Ovary (tissue), 9 donors: Measurements from ENCODE around the gene SYT2. TPM values are rescaled to one million over a fixed set of nuclear protein-coding genes. Genes with fewer than 3 reads are reported as not detected.

Source experiments
- DNase-seq, 5 donors: peaks; one replicate each; pipeline ENCODE4 v3.0.0-alpha.2; 2019 to 2020
- H3K27ac ChIP-seq, 2 donors: fragments of 200-600 bp; one replicate each; pipeline versions ENCODE4 v1.5.1 to v1.8.0; 2019 to 2022
- H3K27me3 ChIP-seq: fragments of 200-600 bp; one replicate; pipeline ENCODE4 v1.8.0; 2022
- H3K36me3 ChIP-seq: fragments of 200-600 bp; sonication (generic); one replicate; pipeline ENCODE4 v1.5.1; 2019
- H3K4me1 ChIP-seq: one replicate; pipeline ENCODE4 v1.8.1; 2013; ENCODE audit warnings: mild to moderate bottlenecking, moderate library complexity; ENCODE audit not compliant: insufficient read depth
- H3K4me3 ChIP-seq: fragments of 200-600 bp; sonication (generic); one replicate; pipeline ENCODE4 v1.5.1; 2017
- H3K9me3 ChIP-seq, 2 donors: fragments of 200-600 bp in 1 of 2; sonication (generic) in 1 of 2; one replicate each; pipeline versions ENCODE4 v1.5.1 to v1.8.1; 2013 to 2019; ENCODE audit warnings: mild to moderate bottlenecking in 1 of 2, moderate library complexity in 1 of 2
- CTCF ChIP-seq, 3 donors: fragments of 450-650 bp in 2 of 3; fragments of 200-600 bp in 1 of 3; IDR thresholded peaks; one replicate each; pipeline versions ENCODE4 v1.5.1 to v1.8.0; 2016 to 2022; ENCODE audit warnings: antibody characterized with exemption in 3 of 3, mild to moderate bottlenecking in 1 of 3
- EP300 ChIP-seq: sonication (generic); formaldehyde crosslinking; IDR thresholded peaks from one replicate; pipeline ENCODE4 v1.6.1; 2017; ENCODE audit warnings: antibody characterized with exemption
- POLR2A ChIP-seq: fragments of 450-650 bp; IDR thresholded peaks from one replicate; pipeline ENCODE4 v1.6.1; 2017; ENCODE audit warnings: antibody characterized with exemption, mild to moderate bottlenecking, moderate library complexity
- WGBS, 3 donors: extraction: QIAGEN DNeasy Blood & Tissue Kit in 1 of 3; methylation state at CpG; one replicate each; pipeline versions ENCODE4 v1.1.5 to v1.1.7; 2013 to 2017; 5-methylcytosine and 5-hydroxymethylcytosine counted together
- intact Hi-C, 4 donors: fragments of 100-400 bp; cut with DNase I; formaldehyde crosslinking; loops; one replicate each; pipeline versions ENCODE4 v1.11.0 to v1.15.1; 2022 to 2023
- polyA plus RNA-seq, 2 donors: library from polyadenylated mRNA; stranded (reverse); fragments of 200-250 nt in 1 of 2; fragments of 350-450 nt in 1 of 2; fragmentation: Illumina TruSeq in 1 of 2; extraction: RNeasy Lipid Tissue Mini Kit (QIAGEN cat#74804) in 1 of 2; gene quantifications; one replicate each; pipeline ENCODE4 v1.2.3, GENCODE V29; 2013 to 2014
- total RNA-seq, 7 donors: library from RNA; depleted of rRNA in 2 of 7; stranded (reverse); fragments of >200 nt in 2 of 7; fragmentation: NEBNext Ultra II Directional in 3 of 7; extraction: Animal tissue kit (Norgen Biotek cat#: 25700) in 3 of 7; gene quantifications; one replicate each; pipeline versions ENCODE4 v1.1.0 to v1.2.4, GENCODE V29; 2016 to 2023
- donor health status: DM: no; HTN: no; CAD: no; lungs with moderate emphysema.
- donor health status: DM: no; HTN: no; CAD: no.
- donor health status: Bipolar disorder and iron deficiency.
- donor health status: DM: yes; HTN: yes; CAD: no.
- donor health status: DM: no; HTN: no; CAD: no.
- donor health status: DM: yes; HTN: yes; CAD: no.

Gene SYT2
- total and polyA plus RNA-seq, 9 donors, result 0.34 to 5.5 (median 0.57) TPM; not detected in 1

DNA sequence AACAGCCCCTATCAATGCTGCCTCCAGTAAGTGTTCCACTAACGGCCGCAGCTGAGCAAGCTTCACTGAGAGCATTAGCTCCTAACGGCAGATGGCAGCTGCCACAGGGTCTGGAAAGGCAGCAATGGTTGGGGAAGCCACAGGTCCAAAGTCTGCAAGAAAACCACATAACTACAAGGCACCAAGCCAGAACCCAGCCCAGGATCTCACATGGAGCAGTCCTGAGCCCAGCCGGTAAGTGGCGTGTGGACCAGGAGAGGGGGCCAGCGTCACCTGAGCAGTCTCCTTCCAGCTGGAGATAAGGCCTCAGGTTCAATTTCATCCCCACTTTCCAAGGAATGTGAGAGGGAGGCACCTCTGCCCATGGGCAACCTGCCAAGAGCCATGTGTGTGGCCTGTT lies 13.2 kb downstream of the SYT2 start:
- Histone ChIP-seq H3K4me3 (no peak overlapping the region), H3K27me3 (no peaks in the 10 kb centered on the region), H3K36me3 (no peaks in the 10 kb centered on the region), H3K27ac (no peak overlapping the region), H3K4me1 (no peaks in the 10 kb centered on the region), H3K9me3 (no peaks in the 10 kb centered on the region)
- DNase-seq, result no peak
- intact Hi-C loops, result no loop called here
- 79 to 86% (median 82%) methylated on average over 6 of the region's 6 CpGs for WGBS, 3 donors
- no peak for TF ChIP-seq EP300
- TF ChIP-seq POLR2A, result no peak

GRCh38 chr1:202694314-202694713 lies 15.9 kb downstream of the SYT2 start:
- TF ChIP-seq EP300 (no peak), CTCF (IDR thresholded peaks at IDR 0.05) (no peak), POLR2A (no peak)
- no peaks in the 10 kb centered on the region for H3K27me3 ChIP-seq
- no peaks in the 10 kb centered on the region for H3K4me1 ChIP-seq
- no peaks in the 10 kb centered on the region for H3K36me3 ChIP-seq
- no peak overlapping the region for H3K4me3 ChIP-seq
- intact Hi-C loops, result no loop called here
- no peaks in the 10 kb centered on the region for H3K9me3 ChIP-seq
- no peak overlapping the region for H3K27ac ChIP-seq
- WGBS, 3 donors, result 70 to 80% (median 74%) methylated on average over 5 of the region's 5 CpGs
- DNase-seq, result no peak

DNA sequence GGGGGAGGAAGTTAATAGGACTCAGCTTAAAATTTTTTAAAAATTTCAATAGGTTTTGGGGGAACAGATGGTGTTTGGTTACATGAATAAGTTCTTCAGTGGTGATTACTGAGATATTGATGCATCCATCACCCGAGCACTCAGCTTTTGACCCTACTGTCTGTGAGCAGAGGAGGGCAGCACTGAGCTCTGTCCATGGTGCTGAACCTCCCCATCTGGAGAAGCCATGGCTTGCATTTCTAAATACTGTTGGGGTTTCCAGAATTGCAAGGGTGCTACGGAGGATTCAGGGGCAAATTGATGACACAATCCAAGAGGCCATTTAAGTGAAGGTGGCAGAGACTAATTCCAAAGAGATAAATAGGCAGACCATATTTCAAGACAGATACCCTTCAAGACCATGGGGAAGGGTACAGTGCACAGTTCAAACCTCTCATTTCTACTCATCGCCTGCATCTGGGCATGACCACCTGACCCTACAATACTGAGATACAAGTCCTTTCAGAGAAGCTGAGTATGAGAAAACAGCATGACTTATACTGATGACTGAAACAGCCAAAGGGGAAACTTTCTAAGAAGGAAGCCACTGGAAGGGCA lies 17.2 kb downstream of the SYT2 start:
- DNase-seq, result peak; percentile 59 to 78 (median 73)
- Histone ChIP-seq H3K36me3 (no peaks in the 10 kb centered on the region), H3K4me1 (no peaks in the 10 kb centered on the region), H3K27ac (no peak overlapping the region), H3K9me3 (no peaks in the 10 kb centered on the region), H3K4me3 (no peak overlapping the region), H3K27me3 (no peaks in the 10 kb centered on the region)
- WGBS, 3 donors, result 31 to 34% (median 33%) methylated on average over 3 of the region's 3 CpGs
- TF ChIP-seq POLR2A (no peak), CTCF (IDR thresholded peaks at IDR 0.05) (no peak), EP300 (no peak)
- intact Hi-C loops, result no loop called here

DNA sequence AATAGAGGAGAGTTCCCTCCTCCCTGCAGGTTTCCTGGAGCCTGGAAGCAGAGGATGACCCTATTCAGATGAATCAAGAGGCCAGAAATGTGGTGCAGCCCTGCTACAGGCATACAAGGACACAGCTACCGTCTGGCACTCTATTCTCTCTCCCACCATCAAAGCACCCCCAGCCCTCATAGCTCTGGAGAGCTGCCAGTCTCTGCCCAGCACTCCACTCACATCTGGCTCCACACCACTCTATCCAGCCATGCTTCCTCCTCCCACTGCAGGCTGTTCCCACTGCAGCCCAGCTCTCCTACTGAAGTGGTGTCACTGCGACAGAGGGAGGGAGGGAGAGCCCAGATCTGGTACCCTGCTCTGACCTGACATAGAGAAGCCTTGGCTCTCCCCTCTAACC lies 18.4 kb downstream of the SYT2 start:
- WGBS, 3 donors, result 39 to 58% (median 49%) methylated on average over 2 of the region's 2 CpGs
- no peak for TF ChIP-seq EP300
- TF ChIP-seq POLR2A, result no peak
- TF ChIP-seq CTCF (IDR thresholded peaks at IDR 0.05), result no peak
- Histone ChIP-seq H3K27me3 (no peaks in the 10 kb centered on the region), H3K4me1 (no peaks in the 10 kb centered on the region), H3K36me3 (no peaks in the 10 kb centered on the region), H3K9me3 (no peaks in the 10 kb centered on the region), H3K4me3 (no peak overlapping the region), H3K27ac (no peak overlapping the region)
- intact Hi-C loops, result no loop called here
- DNase-seq, result no peak

GRCh38 chr1:202689493-202690342 lies 20.5 kb downstream of the SYT2 start:
- 76 to 84% (median 81%) methylated on average over 9 of the region's 9 CpGs for WGBS, 3 donors

More at GRCh38 chr1:202689493-202690342, 20.5 kb downstream of the SYT2 start:
- no peak for DNase-seq
- no peak overlapping the region for H3K4me3 ChIP-seq
- no peak overlapping the region for H3K27ac ChIP-seq
- H3K27me3 ChIP-seq, result no peaks in the 10 kb centered on the region
- TF ChIP-seq POLR2A, result no peak
- TF ChIP-seq CTCF (IDR thresholded peaks at IDR 0.05), result no peak
- intact Hi-C loops, result no loop called here
- no peaks in the 10 kb centered on the region for H3K4me1 ChIP-seq
- H3K9me3 ChIP-seq, result no peaks in the 10 kb centered on the region
- H3K36me3 ChIP-seq, result no peaks in the 10 kb centered on the region
